HTERT RPE-1 (cell line): ENCODE data around the gene IMMP2L.

Experiments
- in situ Hi-C: fragments of 300-500 bp; cut with MboI; formaldehyde crosslinking; loops from 4 replicates; pipeline ENCODE4 v1.14.3; 2020; ENCODE audit warnings: low sequenced_read_pairs

Gene IMMP2L

DNA sequence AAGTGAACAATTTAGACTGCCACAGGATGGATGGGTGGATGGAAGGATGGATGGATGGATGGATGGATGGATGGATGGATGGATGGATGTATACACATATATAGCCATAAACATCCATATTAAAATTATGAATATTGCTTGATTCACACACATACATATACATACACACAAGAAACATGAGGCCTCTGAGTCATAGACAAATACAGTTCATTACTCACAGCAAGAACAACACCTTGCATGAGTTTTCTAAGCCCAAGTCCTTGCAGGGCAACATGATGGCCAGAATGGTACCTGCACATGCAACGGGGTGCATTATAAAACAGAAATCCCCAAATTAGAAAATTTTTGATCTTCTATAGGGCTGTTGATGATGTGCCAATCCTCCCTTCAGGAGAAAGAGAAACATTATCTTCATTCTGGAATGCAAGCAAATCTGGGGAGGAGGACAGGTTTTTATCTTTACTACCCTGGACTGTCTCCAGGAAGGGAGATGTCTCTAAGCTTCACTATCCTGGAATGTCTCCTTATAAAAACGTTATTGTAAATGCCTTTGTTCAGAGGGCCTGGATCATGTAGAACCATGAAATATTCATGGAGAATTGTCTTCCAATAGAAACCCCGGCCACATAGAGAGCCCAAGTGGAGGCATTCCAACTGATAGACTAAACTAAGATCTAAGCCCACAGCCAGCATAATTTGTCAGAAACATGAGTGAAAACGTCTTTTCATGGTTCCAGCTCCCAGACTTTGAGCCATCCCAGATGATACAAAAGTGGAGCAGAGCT lies 709.9 kb downstream of the IMMP2L start:
- in situ Hi-C loops = no loop called here

DNA sequence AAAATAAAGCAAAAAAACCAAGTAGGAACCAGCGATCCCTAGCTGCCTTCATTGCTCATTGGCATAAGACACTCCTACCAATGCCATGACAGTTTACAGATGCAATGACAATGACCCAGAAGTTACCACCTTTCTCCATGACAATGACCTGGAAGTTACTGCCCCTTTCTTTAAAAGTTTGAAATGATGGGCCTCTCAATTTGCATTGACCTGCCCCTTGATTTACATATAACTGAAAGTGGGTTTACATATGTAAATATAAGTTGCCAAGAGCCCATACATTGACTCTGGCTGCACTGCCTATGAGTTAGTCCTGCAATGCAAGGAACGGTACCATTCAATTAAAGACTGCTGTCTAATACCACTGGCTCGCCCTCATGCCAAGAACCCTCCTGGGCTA lies 712.1 kb downstream of the IMMP2L start:
- in situ Hi-C loops = no loop called here

DNA sequence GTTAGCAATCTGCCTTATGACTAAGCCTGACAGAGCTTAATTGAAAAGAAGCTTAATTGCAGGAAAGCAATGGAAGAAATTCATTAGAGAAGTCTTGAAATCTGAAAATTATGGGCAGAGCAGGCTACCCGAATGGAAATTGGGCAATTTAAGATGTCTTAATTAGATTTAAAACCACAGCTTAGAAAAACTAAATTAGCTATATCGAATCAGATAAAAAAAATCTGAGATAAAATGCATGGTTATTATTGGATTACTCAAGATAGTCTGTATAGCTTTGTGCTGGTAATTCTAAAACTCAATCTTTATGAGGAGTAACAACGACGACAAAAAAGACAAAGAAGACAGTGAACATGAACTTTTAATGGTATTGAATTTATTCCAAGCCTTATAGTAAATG lies 719.5 kb downstream of the IMMP2L start:
- in situ Hi-C loops = no loop called here

DNA sequence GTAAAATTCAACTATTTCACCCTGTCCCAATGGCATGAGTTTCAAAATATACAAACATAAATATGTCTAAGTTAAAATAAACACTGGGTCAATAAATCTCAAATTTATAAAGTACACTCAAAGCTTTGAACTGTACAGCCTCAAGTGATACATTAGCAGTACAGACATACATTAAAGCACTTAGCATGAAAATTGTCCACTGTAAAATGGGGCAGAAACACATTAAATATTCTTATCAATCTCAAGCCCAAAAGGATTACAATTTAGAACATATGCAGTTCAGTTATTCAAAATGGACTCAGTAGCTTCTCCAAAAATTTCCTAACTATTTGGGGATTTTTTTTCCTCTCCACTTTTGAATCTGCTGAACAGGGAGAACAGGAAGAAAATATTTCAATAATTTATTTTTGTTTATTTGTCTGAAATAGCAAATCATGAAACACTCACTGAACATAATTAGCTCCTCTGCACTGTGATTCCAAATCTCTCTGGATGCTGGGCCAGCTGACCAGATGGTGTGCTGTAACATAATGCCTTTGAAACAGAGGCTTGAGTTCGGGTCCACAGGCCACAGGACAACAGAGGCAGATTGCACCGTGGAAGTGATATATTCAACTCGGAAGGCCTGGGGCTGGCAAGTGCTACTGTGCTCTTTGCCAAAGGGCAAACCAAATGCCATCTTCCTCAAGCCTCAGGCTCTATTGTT lies 720.3 kb downstream of the IMMP2L start:
- in situ Hi-C loops = no loop called here

DNA sequence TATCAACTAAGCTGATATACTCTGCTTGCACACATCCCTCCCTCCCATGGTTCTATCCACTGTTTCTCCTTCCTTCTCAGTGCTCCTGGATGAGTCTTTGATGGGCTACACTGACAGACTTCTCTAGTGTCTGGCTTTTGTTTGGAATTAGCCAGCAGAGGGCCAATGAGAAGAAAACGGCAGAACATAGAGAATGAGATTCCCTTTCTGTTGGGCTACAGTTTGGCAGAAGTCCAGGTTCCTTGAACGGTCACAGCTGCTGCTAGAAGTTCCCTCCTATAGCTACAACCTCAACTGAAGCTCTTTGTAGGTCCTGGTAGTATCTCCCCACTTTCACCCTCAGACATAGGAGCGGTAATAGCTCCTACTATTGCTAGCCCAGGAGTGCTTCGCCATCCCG lies 722.4 kb downstream of the IMMP2L start:
- in situ Hi-C loops = no loop called here

DNA sequence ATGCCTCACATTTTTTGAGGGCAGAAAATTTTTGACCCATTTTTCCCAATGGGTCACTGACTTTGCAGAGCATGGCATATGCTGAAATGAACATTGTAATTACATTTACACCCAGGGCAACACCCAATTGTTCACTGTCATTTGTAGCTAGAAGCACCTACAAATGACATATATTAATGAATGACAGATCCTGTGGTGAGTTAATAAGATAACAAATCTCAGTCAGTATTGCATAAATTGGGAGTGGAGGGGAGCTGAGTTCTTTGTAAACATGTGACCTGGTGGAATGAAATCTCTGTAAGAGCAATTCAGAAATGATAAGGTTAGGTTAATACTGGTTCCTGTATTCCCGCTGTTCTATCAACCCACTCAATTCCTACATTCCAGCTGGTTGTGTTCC lies 726.4 kb downstream of the IMMP2L start:
- in situ Hi-C loops = no loop called here

DNA sequence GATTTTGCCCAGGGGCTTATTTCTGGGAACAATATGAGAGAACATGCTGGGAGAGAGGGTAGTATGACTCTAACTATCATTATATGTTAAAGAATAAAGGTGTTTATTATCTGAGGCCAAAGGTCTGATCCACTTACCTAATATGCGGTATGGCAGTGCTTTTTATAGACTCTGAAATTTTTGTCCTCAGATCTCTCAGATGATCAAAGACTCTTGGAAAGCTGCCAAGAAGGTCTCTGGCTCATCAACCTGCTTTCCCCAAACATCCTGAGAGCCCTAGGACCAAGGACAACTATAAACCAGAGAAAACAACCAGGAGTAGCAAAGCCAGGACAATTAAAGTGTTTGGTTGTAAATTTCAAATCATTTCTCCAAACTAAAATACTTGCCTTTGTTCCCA lies 727.1 kb downstream of the IMMP2L start:
- in situ Hi-C loops = no loop called here

DNA sequence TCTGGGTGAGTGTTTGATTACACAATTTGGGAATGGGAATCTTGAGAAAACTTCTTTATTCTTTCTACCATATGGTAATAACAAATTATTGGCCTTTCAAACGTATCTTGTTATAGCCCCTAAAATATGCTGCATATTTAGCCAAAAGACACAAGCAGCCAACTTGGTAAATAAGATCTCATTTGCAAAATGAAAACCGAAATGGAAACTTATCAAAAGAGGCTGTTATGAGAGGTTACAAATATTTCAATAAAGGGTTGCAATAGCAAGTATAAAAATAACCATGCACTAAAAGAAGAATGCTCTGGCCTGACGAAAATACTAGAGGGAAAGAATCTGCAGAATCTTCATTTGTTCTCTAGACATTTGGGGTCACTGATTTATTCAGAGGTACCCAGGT lies 730.9 kb downstream of the IMMP2L start:
- in situ Hi-C loops = no loop called here

DNA sequence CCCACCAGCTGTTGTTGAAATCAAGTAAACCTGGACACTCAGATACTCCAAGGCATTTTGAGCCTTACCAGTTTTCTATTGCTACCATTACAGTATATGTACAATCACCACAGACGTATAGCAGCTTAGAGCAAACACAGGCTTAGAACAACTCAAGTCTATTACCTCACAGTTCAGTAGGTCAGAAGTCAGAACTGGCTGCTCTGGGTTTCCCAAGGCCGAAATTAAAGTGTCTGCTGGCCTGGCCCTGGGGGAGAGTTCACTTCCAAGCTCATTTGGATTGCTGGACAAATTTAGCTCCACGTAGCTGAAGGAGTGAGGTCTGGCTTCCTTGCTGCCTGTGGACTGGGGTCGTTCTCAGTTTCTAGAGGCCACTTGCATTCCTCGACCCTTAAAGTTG lies 731.5 kb downstream of the IMMP2L start:
- in situ Hi-C loops = no loop called here

DNA sequence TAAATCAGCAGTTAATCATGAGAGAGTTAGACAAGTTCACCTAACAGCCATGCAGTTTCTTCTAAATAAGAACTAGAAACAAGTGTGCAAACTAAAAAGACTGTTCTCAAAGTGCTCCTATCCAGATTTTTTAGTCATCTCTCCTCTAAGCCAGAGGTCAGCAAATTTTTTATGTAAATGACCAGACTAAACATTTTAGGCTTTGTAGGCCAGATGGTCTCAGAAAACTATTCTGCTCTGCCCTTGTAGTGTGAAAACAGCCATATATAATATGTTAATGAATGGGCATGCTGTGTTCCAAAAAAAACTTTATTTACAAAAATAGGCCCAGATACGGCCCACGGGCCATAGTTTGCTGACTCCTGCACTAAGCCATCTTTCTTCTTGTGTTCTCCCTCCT lies 734.4 kb downstream of the IMMP2L start:
- in situ Hi-C loops = no loop called here

DNA sequence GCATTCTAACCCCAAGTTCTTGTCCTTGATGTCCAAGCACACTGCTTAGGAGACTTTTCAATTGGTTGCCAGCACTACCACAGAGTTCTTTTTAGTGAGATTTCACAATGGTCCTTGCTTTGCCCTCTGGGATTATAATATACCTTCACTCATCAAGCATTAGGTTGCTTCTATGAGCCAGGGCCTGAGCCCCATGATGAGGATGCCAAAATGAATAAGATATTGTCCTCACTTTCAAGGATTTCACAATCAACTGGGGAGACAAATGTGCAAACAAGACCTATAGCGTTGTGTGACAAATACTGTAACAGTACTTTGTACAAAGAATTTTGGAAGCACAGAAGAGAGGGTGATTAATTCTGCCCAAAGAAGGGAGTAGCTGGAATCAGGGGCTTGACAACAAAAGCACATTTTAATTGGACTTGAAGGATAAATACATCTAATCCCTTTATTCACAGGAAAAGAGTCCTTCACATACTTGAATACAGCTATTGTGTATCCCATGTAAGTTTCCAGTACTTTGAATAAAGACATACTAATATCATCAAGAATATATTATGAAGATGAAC lies 734.9 kb downstream of the IMMP2L start:
- in situ Hi-C loops = no loop called here

DNA sequence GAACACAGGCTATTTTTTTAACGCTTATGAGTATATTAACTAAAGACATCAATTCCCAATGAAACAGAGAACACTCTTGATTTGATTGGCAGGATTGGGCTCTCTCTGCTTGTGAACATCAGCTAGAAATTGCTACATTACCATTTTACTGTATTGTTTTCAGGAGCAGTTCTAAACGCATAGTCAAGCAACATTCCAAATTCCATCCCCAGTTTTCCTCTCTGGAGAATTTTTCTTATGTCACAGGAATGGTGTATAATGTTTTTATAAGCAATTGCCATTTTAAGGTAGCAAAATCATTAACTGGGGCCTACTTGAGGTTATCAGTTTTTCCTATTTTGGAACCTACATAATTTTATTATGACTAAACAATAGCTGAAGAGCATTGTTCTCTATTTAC lies 748.3 kb downstream of the IMMP2L start:
- in situ Hi-C loops = no loop called here

DNA sequence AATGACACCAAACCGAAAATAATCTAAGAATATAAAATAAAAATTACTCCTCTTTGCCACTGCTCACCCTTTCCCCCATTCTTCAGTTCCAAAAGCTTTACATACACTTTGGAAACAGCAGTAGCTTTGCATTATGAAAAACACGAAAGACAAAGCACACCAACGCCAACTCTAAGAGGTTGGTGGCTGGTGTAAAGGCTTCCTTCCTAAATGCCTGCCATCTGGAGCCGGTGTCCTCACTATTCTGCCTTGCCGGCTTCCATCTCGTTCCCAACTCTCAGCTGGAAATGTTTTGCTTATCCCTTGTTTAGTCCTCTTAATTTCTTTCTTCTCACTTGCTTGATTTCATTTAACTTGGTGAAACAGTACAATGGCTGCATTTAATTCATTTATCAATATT lies 752.5 kb downstream of the IMMP2L start:
- in situ Hi-C loops = no loop called here

DNA sequence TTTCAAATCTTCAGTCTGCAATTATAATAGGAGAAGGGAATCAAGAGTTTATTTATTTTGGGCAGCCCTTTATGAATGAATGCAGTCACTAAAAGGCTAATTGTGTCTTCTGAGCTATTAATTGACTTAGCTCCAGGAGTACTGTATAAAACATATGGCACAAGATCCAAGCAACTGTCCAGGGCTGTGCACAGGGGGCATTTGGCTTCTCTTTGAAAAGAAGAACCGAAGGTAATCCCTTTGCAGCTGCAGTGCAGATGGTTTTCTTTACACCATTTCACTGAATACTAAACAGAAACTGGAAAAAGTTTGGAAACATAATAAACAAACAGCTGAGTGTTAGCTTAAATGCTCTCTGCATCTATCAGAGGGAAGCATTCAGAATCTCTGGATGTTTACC lies 753.9 kb downstream of the IMMP2L start:
- in situ Hi-C loops = no loop called here

DNA sequence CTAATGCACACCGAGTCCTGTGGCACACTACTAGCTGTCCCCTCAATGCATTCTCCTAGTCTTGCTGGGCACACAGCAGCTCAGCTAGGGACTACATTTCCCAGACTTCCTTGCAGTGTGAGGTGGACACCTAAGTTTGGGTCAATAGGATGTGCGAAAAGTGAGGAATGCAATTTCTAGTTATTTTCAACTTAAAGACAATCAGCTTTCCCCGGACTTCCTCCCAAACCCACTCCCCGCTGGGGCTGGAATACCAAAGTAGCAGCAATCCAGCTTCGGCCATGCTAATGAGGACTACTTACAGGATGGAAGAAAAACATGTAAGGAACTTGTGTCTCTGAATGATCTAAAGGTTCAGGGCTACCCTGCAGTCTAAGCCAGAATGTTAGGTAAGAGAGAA lies 757.8 kb downstream of the IMMP2L start:
- in situ Hi-C loops = no loop called here

DNA sequence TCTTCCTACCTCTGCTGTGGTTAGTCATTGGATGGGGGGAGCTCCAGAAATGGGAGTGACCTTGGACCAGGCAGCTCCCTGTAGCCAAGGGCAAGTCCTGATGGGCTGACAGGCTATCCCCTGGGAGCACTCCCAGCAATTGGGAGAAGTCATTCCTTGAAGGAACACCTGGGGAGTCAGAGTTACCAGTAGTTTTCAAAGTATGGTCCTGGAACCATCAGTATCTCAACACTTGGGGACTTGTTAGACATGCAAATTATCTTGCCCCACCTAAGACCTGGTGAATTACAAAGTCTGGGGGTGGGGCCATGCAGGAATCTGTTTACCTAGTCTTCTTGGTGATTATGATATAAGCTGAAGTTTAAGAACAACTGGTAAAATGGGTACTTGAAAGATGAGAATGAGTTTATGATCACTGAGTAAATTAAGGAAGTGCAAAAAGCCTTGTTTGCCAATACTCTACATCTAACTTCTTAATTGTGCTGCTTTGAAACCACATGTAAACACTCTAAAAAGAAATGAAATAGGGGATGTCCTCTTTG lies 758.6 kb downstream of the IMMP2L start:
- in situ Hi-C loops = no loop called here

DNA sequence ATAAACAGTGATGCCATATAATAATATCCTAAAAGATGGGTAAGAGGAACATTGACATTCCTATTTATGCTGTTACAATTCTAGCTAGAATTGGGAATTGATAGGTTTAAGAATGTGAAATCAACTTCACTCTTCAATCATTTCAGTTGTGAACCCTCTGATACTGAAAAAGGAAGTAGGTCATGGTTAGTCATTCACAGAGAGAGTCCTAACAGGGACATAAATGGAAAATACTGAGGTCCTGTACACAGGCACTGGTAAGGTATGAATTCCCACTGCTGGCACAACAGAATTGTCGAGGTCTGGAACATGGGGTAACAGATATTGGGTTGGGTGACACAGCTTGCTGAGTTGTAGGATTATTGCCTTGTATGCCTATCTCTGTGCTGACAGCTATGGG lies 760.8 kb downstream of the IMMP2L start:
- in situ Hi-C loops = no loop called here

DNA sequence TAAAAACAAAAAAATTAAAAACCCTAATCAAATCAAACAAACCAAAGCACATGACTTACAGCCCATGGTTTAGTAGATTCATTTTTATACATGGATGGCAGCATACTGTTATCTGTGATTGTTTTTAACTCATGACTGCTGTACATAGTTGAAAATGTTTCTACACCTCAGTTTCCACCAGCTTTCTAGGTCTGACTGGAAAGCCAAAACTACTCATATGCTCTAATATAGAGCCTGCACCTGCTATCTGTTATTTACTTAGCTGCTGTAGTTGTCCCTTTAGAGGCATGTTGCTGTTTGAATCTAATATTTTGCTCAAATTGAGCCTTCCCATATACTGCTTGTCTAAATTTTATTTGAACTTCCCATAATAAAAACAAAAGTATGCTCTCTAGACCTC lies 761.3 kb downstream of the IMMP2L start:
- in situ Hi-C loops = no loop called here

DNA sequence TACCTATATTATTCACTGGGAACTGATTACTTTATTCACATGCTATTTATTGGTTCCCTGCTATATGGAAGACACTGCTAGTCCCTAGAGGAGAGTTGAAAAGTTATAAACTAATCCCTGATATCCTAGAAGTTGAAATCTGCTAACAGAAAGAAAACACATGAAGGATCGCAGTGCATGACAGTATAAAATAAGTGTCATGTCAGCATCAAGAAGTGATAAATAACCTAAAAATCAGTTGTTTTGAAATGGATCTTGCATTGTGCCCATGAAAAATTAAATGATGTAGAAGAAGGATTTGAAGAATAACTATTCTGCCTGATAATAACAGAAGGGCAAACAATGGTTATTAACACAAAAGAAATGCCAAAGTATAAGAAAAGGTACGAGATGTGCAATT lies 764.6 kb downstream of the IMMP2L start:
- in situ Hi-C loops = no loop called here

DNA sequence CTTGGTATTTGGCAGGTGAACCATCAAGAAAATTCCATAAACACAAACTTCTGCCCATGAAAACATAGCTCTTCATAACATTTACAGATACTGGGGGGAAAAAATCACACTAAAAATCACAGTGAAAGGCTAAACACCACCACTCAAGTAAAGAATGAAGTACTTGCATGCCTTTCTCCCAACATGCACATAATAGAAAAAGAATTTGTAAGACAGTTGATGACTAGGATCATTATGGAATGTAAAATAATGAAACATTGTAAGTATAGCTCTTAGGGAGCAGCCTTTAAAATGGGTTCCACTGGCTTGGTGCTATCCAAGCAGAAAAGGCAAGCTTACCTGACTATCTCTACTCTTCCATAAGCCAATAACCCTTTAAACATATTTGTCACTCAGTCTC lies 771.3 kb downstream of the IMMP2L start:
- in situ Hi-C loops = no loop called here

DNA sequence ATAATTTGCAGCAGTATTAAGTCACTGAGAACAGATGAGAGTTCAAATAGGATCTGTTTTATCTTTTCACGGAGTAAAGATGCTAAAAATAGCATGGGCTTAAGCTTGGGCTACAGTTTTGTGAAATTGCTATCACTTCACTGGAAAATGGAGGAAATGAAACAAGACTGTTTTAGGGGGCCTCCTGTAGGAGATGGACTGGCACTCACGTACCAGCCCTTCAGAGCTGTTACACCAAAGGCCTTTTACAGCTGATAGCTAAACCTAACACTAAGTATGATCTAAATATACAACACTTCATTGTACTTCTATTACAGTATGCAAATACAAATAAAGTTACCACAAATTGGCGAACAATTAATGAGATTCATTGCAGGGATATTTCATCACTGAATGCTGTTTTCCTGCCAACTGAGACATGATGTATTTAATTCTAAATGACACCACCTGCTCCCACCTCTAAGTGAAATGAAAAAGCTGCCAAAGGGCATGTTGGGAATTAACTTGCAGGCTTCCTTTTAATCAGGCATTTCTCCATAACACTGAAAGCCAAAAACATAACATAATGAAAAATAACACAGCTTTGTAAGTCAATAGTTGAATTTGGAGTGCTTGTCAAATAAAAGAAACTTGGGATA lies 775.8 kb downstream of the IMMP2L start:
- in situ Hi-C loops = no loop called here

DNA sequence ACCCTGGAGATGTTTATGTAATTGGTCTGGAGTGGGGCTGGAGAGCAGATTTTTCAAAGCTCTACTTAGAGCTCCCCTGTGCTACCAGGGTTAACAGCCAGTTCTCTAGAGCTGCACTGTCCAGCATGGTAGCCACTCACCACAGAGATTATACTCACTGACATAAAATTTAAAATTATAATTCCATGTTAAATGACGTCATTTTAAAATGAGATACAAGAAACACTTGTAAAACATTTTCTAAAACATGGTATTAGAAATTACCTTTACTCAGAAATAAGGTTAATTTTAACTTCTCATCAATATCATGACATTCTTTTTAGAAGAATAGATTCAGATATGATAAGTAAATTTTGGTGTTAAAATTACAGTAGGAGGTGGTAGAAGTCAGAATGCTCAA lies 777.5 kb downstream of the IMMP2L start:
- in situ Hi-C loops = no loop called here
